PFSK-1 (cell line): Measurements from ENCODE around the gene NR1I3.

Experiments used
- POLR2AphosphoS5 ChIP-seq: IDR thresholded peaks from 2 replicates; pipeline ENCODE4 v1.6.1; 2012; ENCODE audit warnings: low read depth, mild to moderate bottlenecking, control low read depth, low read length, moderate library complexity
- REST ChIP-seq, 2 experiments: IDR thresholded peaks; 2 replicates each; pipeline versions ENCODE4 v1.6.1 to v1.8.0; 2011 to 2012; ENCODE audit warnings: low read depth in 2 of 2, low read length in 2 of 2, control low read depth in 1 of 2, inconsistent platforms in 1 of 2, mild to moderate bottlenecking in 1 of 2, moderate library complexity in 1 of 2; ENCODE audit not compliant: insufficient read depth in 1 of 2
- TAF1 ChIP-seq: IDR thresholded peaks from 2 replicates; pipeline ENCODE4 v1.6.1; 2012; ENCODE audit warnings: low read length, control low read depth, borderline replicate concordance; ENCODE audit not compliant: insufficient read depth

- no peak for TF ChIP-seq POLR2AphosphoS5
- TF ChIP-seq REST (IDR thresholded peaks at IDR 0.05; ENCODE audit: insufficient read depth in 1 of 2, low read depth in 2 of 2, low read length in 2 of 2), result no peak
- no peak for TF ChIP-seq TAF1
Measured at GRCh38 chr1:161242313-161242712, 4.3 kb upstream of the NR1I3 start.
